Heart left ventricle (tissue), 16 donors: ENCODE measurements around the gene AKIRIN1. TPM values are rescaled to one million over a fixed set of nuclear protein-coding genes. Genes with fewer than 3 reads are reported as not detected.

Experiments
- ATAC-seq, 4 donors: fragments of 200-7000 bp; cut with Tn5 transposase; one replicate each; pipeline ENCODE4 v1.9.1; 2020 to 2022; ENCODE audit warnings: moderate library complexity in 4 of 4, mild to moderate bottlenecking in 3 of 4, moderate number of reproducible peaks in 1 of 4
- DNase-seq, 5 donors: peaks; one replicate each; pipeline ENCODE4 v3.0.0-alpha.2; 2020
- H3K27ac ChIP-seq, 12 donors: fragments of 200-600 bp; sonication (generic) in 4 of 12; one replicate each; pipeline versions ENCODE4 v1.5.0 to v1.8.0; 2016 to 2022; ENCODE audit warnings: mild to moderate bottlenecking in 2 of 12
- H3K27me3 ChIP-seq, 9 donors: fragments of 200-600 bp; sonication (generic) in 2 of 9; one replicate each; pipeline versions ENCODE4 v1.5.1 to v1.8.0; 2016 to 2022; ENCODE audit warnings: mild to moderate bottlenecking in 3 of 9
- H3K36me3 ChIP-seq, 9 donors: fragments of 200-600 bp; sonication (generic) in 2 of 9; one replicate each; pipeline versions ENCODE4 v1.5.0 to v1.8.0; 2018 to 2022; ENCODE audit warnings: mild to moderate bottlenecking in 2 of 9
- H3K4me1 ChIP-seq, 12 donors: fragments of 200-600 bp; sonication (generic) in 4 of 12; one replicate each; pipeline versions ENCODE4 v1.5.0 to v1.8.0; 2016 to 2022; ENCODE audit warnings: mild to moderate bottlenecking in 3 of 12
- H3K4me3 ChIP-seq, 12 donors: fragments of 200-600 bp; sonication (generic) in 4 of 12; one replicate each; pipeline versions ENCODE4 v1.5.0 to v1.8.0; 2017 to 2022; ENCODE audit warnings: mild to moderate bottlenecking in 9 of 12, moderate library complexity in 4 of 12
- H3K9me3 ChIP-seq, 12 donors: fragments of 200-600 bp; sonication (generic) in 4 of 12; one replicate each; pipeline versions ENCODE4 v1.5.0 to v1.8.0; 2016 to 2022; ENCODE audit warnings: mild to moderate bottlenecking in 1 of 12
- POLR2A ChIP-seq, 2 donors: fragments of 450-650 bp; IDR thresholded peaks; one replicate each; pipeline ENCODE4 v1.6.1; 2017; ENCODE audit warnings: antibody characterized with exemption in 2 of 2, mild to moderate bottlenecking in 2 of 2, moderate library complexity in 2 of 2
- WGBS, 4 donors: extraction: QIAGEN DNeasy Blood & Tissue Kit in 2 of 4; methylation state at CpG; one replicate each; pipeline versions ENCODE4 v1.1.5 to v1.1.7; 2013 to 2018; 5-methylcytosine and 5-hydroxymethylcytosine counted together
- intact Hi-C, 10 donors: fragments of 100-400 bp; cut with DNase I; formaldehyde crosslinking; loops; one replicate each; pipeline versions ENCODE4 v1.11.1 to v1.14.2; 2022
- long read RNA-seq, 3 donors: library from polyadenylated mRNA; unstranded; transcript quantifications; one replicate each; pipeline ENCODE4 v2.0.0, GENCODE V29; 2020 to 2021
- polyA plus RNA-seq, 2 donors: library from polyadenylated mRNA; stranded (reverse); fragments of 200-250 nt; gene quantifications; one replicate each; pipeline ENCODE4 v1.2.3, GENCODE V29; 2013
- total RNA-seq, 9 donors: library from RNA; depleted of rRNA in 2 of 9; stranded (reverse); fragments of >200 nt in 2 of 9; fragmentation: NEBNext Ultra II Directional in 3 of 9; extraction: Animal tissue kit (Norgen Biotek cat#: 25700) in 3 of 9; gene quantifications; one replicate each; pipeline versions ENCODE4 v1.1.0 to v1.2.4, GENCODE V29; 2016 to 2023
- TF ChIP-seq, protein P1 (sequence below), 12 donors: fragments of 200-600 bp; sonication (generic) in 4 of 12; IDR thresholded peaks; one replicate each; pipeline versions ENCODE4 v1.5.0 to v1.8.0; 2018 to 2022; ENCODE audit warnings: antibody characterized with exemption in 12 of 12, mild to moderate bottlenecking in 5 of 12
- donor health status: ischemic (EF 13 %, LVEDD 7.1; RV severe dilation, severe dysfunction).
- donor health status: healthy with polysubstance abuse.
- donor health status: DM: no; HTN: yes; CAD: no.
- donor health status: DM: no; HTN: no; CAD: no.
- donor health status: ischemic (EF 25% LVEDD 6.9; RV normal size, moderate dysfunction).
- donor health status: ischemic (EF 25% LVEDD 5.7; RV mildly dilated, moderate dysfunction).
- donor health status: healthy.
- donor health status: DM: yes; HTN: yes; CAD: no.
- donor health status: ischemic (EF 35%, LVEDD 5.7; RV mildly dilated, moderate dysfunction).
- donor health status: nonischemic (EF 11% LVEDD 7.7; RV severe dilation, severe dysfunction).
- donor health status: DM: yes; HTN: yes; CAD: no.
- donor health status: PGD.
- donor health status: ischemic (EF 29% LVEDD 5.4; RV normal size, mild dysfunction).
- donor health status: nonischemic (EF 23%, LVEDD 6.1; RV moderate dilation, normal function).

AKIRIN1 gene
- total RNA-seq (10 to 100 TPM; 42.5 to 68.1 (median 59.1) TPM), polyA plus RNA-seq (10 to 100 TPM; 15.8 to 49.0 TPM)
- long read RNA-seq, donor 1, transcript AKIRIN1-202 (5 exons, 2,741 nt) = major isoform, 112 of 124 reads
- long read RNA-seq, donor 1, partial matches to known transcripts = 1 of 124 reads
- long read RNA-seq, donor 1, other reads (novel, unspliced or antisense) = 9 of 124 reads
- long read RNA-seq, donor 2, transcript AKIRIN1-202 (5 exons, 2,741 nt) = major isoform, 598 of 659 reads
- long read RNA-seq, donor 2, transcript AKIRIN1-203 (4 exons, 1,243 nt) = minor isoform, 21 of 659 reads
- long read RNA-seq, donor 2, partial matches to known transcripts = 33 of 659 reads
- long read RNA-seq, donor 2, other reads (novel, unspliced or antisense) = 3 of 659 reads
- long read RNA-seq, donor 3, transcript AKIRIN1-202 (5 exons, 2,741 nt) = major isoform, 187 of 215 reads
- long read RNA-seq, donor 3, transcript AKIRIN1-203 (4 exons, 1,243 nt) = minor isoform, 8 of 215 reads
- long read RNA-seq, donor 3, partial matches to known transcripts = 1 of 215 reads
- long read RNA-seq, donor 3, other reads (novel, unspliced or antisense) = 19 of 215 reads

GRCh38 chr1:38990738-38991637, at the start of gene AKIRIN1:
TSS of gene AKIRIN1 (plus strand) at chr1:38991276. CDS start at chr1:38991381, 105 bp downstream.
- no peaks in the 10 kb centered on the region for H3K27me3 ChIP-seq
- TF ChIP-seq POLR2A (IDR thresholded peaks at IDR 0.05) = peak; percentile 94 to 98
- TF ChIP-seq, protein P1, sequence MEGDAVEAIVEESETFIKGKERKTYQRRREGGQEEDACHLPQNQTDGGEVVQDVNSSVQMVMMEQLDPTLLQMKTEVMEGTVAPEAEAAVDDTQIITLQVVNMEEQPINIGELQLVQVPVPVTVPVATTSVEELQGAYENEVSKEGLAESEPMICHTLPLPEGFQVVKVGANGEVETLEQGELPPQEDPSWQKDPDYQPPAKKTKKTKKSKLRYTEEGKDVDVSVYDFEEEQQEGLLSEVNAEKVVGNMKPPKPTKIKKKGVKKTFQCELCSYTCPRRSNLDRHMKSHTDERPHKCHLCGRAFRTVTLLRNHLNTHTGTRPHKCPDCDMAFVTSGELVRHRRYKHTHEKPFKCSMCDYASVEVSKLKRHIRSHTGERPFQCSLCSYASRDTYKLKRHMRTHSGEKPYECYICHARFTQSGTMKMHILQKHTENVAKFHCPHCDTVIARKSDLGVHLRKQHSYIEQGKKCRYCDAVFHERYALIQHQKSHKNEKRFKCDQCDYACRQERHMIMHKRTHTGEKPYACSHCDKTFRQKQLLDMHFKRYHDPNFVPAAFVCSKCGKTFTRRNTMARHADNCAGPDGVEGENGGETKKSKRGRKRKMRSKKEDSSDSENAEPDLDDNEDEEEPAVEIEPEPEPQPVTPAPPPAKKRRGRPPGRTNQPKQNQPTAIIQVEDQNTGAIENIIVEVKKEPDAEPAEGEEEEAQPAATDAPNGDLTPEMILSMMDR (IDR thresholded peaks at IDR 0.05) = peak in 9 of 12 donors; percentile 8 to 66 (median 37)
- ATAC-seq = peak; percentile 97 to 99 (median 98)
- intact Hi-C loops = loop anchor here in 9 of 10 donors (1.0 to 10.0 kb wide), 6 partner anchors 35 to 134 kb away; partner anchors contain the start of genes MYCBP (in 7 of the 9), NDUFS5 (in 5 of the 9) and RRAGC (in 2 of the 9)
- DNase-seq = peak; percentile 98 to 100 (median 99)
- no peaks in the 10 kb centered on the region for H3K9me3 ChIP-seq
- peaks cover 0 to 43% (median 23%) of the 10 kb centered on the region in 12 donors for H3K4me1 ChIP-seq
- H3K27ac ChIP-seq = peak within 1 kb of the TSS; percentile 81 to 99 (median 94)
- peaks cover 0 to 29% (median 3%) of the 10 kb centered on the region in 9 donors for H3K36me3 ChIP-seq
- H3K4me3 ChIP-seq = peak within 1 kb of the TSS; percentile 69 to 100 (median 96)
- 1 to 2% (median 1%) methylated on average over 20 to 76 of the region's 76 CpGs for WGBS, 4 donors

- 29 to 34% (median 32%) methylated on average over 12 to 14 of the region's 14 CpGs for WGBS, 4 donors
- Histone ChIP-seq H3K27me3 (no peaks in the 10 kb centered on the region), H3K9me3 (no peaks in the 10 kb centered on the region), H3K4me1 (peaks cover 0 to 14% (median 5%) of the 10 kb centered on the region in 12 donors), H3K27ac (peak within 1 kb of the TSS in 1 of 12 donors; percentile 14), H3K4me3 (peak within 1 kb of the TSS; percentile 5 to 60 (median 48)), H3K36me3 (no peaks in the 10 kb centered on the region)
- DNase-seq = peak; percentile 54 to 78 (median 67)
- peak; percentile 69 to 96 (median 94) for ATAC-seq
- intact Hi-C loops = no loop called here
- TF ChIP-seq POLR2A (IDR thresholded peaks at IDR 0.05) = no peak
- TF ChIP-seq, protein P1 (IDR thresholded peaks at IDR 0.05) = no peak
Measured at GRCh38 chr1:38941527-38942019, 49.5 kb upstream of the AKIRIN1 start, which contains the start of gene RHBDL2. TSS of gene RHBDL2 (minus strand) at chr1:38941830. CDS start at chr1:38919212, 22,618 bp downstream.

DNA sequence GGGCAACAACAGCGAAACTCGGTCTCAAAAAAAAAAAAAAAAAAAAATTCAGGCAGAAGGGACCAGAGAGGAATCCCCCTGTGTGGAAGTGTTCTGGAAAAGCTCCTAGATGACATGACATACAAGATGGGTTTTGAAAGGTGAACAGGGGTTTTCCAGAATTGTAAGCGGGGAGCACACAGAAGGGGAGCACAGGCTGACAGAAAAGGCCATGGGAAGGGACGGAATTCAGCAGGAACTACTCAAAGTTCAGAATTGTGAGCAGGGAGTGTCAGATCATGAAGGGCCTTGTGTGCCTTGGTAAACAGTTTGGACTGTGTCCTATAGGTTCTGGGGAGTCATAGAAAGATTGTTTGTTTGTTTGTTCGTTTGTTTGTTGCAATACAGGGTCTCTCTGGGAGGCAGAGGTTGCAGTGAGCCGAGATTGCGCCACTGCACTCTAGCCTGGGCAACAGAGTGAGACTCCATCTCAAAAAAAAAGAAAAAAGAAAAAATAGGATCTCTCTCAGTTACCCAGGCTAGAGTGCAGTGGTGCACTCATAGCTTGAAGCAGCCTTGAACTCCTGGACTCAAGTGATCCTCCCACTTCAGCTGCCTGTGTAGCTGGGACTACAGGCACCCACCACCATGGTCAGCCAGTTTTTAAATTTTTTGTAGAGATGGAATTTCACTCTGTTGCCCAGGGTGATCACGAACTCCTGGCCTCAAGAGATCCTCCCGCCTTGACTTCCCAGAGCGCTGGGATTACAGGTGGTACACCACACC, 48.2 kb upstream of the AKIRIN1 start:
- H3K27me3 ChIP-seq = no peaks in the 10 kb centered on the region
- H3K27ac ChIP-seq = no peak overlapping the region
- 96 to 98% (median 97%) methylated on average over 10 of the region's 10 CpGs for WGBS, 4 donors
- no peak overlapping the region for H3K4me3 ChIP-seq
- DNase-seq = no peak
- no peaks in the 10 kb centered on the region for H3K36me3 ChIP-seq
- no peak for ATAC-seq
- no peak for TF ChIP-seq POLR2A (IDR thresholded peaks at IDR 0.05)
- TF ChIP-seq, protein P1 (IDR thresholded peaks at IDR 0.05) = no peak
- intact Hi-C loops = no loop called here
- H3K9me3 ChIP-seq = no peaks in the 10 kb centered on the region
- peaks cover 0 to 14% (median 5%) of the 10 kb centered on the region in 12 donors for H3K4me1 ChIP-seq
